Vagina (tissue), 2 donors: ENCODE results near the gene PCBP3.

ENCODE experiments used
- CTCF ChIP-seq, 3 experiments: fragments of 450-650 bp in 2 of 3; fragments of 200-600 bp in 1 of 3; sonication (generic) in 1 of 3; IDR thresholded peaks; one replicate each; pipeline ENCODE4 v1.5.1; 2017 to 2019; ENCODE audit warnings: antibody characterized with exemption in 3 of 3, mild to moderate bottlenecking in 2 of 3, moderate library complexity in 2 of 3
- POLR2A ChIP-seq, 2 donors: fragments of 450-650 bp; IDR thresholded peaks; one replicate each; pipeline ENCODE4 v1.6.1; 2017; ENCODE audit warnings: antibody characterized with exemption in 2 of 2, mild to moderate bottlenecking in 2 of 2, moderate library complexity in 2 of 2

GRCh38 chr21:45836268-45836655, 192.7 kb downstream of the PCBP3 start:
- TF ChIP-seq POLR2A (IDR thresholded peaks at IDR 0.05): no peak
- TF ChIP-seq CTCF (IDR thresholded peaks at IDR 0.05): no peak
